Iris pigment epithelial cell (primary cell): Measurements from ENCODE around the gene ACADSB.

ENCODE experiments used
- DNase-seq: peaks from one replicate; pipeline ENCODE4 v3.0.0-alpha.2; 2011; ENCODE audit warnings: low read depth

The ACADSB gene

GRCh38 chr10:123101872-123102271 is 93.1 kb downstream of the ACADSB start:
- DNase-seq = no peak

GRCh38 chr10:123102673-123103072 is 93.9 kb downstream of the ACADSB start:
- no peak for DNase-seq

GRCh38 chr10:123103944-123104343 is 95.1 kb downstream of the ACADSB start:
- no peak for DNase-seq
